GM12892 (cell line): ENCODE data around the gene CMTR2.

Source experiments
- POLR2A ChIP-seq: IDR thresholded peaks from 2 replicates; pipeline ENCODE4 v1.6.1; 2011; ENCODE audit warnings: low read depth, low read length, control low read depth
- POLR2AphosphoS5 ChIP-seq: IDR thresholded peaks from 2 replicates; pipeline ENCODE4 v1.6.1; 2011; ENCODE audit warnings: low read depth, low read length, control low read depth
- TAF1 ChIP-seq: IDR thresholded peaks from 2 replicates; pipeline ENCODE4 v1.6.1; 2011; ENCODE audit warnings: low read depth, mild to moderate bottlenecking, control low read depth, low read length, borderline replicate concordance

DNA sequence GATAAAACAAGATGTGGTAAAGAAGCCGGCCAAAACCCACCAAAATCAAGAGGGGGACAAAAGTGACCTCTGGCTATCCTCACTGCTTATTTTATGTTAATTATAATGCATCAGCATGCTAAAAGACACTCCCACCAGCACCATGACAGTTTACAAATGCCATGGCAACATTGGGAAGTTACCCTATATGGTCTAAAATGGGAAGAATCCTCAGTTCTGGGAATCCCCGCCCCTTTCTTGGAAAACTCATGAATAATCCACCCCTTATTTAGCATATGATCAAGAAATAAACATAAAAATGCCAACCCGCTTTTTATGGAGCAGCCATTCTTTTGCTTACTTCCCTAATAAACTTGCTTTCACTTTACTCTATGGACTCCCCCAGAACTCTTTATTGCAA, 25.6 kb downstream of the CMTR2 start:
- no peak for TF ChIP-seq POLR2A
- no peak for TF ChIP-seq TAF1
- TF ChIP-seq POLR2AphosphoS5, result no peak
